ENCODE measurements around the gene PDLIM1. TPM values are rescaled to one million over a fixed set of nuclear protein-coding genes. Genes with fewer than 3 reads are reported as not detected.
A peak's percentile ranks its signal among the peaks of the same experiment; 100 is the strongest.

The PDLIM1 gene
- total and polyA plus RNA-seq, 2 experiments from 2014 or later, result 111 to 233 TPM

DNA sequence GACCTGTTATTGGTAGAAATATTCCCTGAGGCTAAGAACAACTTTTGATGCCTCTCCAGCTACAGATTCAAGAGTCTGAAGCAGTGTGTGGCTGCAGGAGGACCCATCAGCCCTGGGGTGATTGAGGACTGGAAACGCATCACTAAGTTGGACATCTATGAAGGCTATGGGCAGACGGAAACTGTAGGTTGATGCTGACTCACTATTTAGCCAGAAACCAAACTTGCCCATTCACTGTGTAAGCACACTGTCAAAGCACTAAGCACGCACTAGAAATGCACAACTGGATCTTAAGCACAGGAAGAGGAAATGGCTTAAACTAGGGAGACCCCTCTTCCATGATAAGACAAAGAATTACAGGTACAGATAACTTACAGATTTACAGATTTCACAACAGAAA, 76.0 kb downstream of the PDLIM1 start (continued):
- TF ChIP-seq ETS1 (IDR thresholded peaks at IDR 0.05) (no peak), ZNF114 (CRISPR knock-in tag; IDR thresholded peaks at IDR 0.05) (no peak), JUNB (IDR thresholded peaks at IDR 0.05; ENCODE audit: unreplicated experiment) (no peak), EZH2phosphoT487 (IDR thresholded peaks at IDR 0.05; ENCODE audit: unreplicated experiment) (no peak)

GRCh38 chr10:95214369-95214768, 76.4 kb downstream of the PDLIM1 start:
- Histone ChIP-seq H3K9me2 (ENCODE audit: insufficient read depth) (peaks cover 11% of the 10 kb centered on the region; the same call in 1 of the 2 replicates), H3K4me2 (no peak overlapping the region), H3K4me3 (no peak overlapping the region), H3K27me3 (ENCODE audit: insufficient read depth) (no peaks in the 10 kb centered on the region), H3F3A (replicated peaks; ENCODE audit: low read depth) (no peaks in the 10 kb centered on the region), H4K20me1 (replicated peaks; ENCODE audit: insufficient read depth) (no peaks in the 10 kb centered on the region), H3K79me2 (replicated peaks; ENCODE audit: insufficient read depth) (no peaks in the 10 kb centered on the region), H3K27ac (ENCODE audit: low read depth) (no peak overlapping the region), H3K36me3 (ENCODE audit: insufficient read depth) (no peaks in the 10 kb centered on the region), H3K4me1 (ENCODE audit: insufficient read depth) (no peaks in the 10 kb centered on the region; the same call in 1 of the 2 replicates), H2AFZ (no peak overlapping the region)
- peaks cover 4% of the 10 kb centered on the region for H3K4me1 Mint-ChIP-seq
- DNase-seq (ENCODE audit: low spot score) (no peak), ATAC-seq (no peak)
- no peaks in the 10 kb centered on the region for H3K27me3 Mint-ChIP-seq (ENCODE audit: insufficient read depth, low read depth, poor library complexity)
- no peak overlapping the region for H3K4me3 Mint-ChIP-seq
- peaks cover 22% of the 10 kb centered on the region for H3K36me3 Mint-ChIP-seq (ENCODE audit: low read depth)
- no peaks in the 10 kb centered on the region for H3K9me3 Mint-ChIP-seq
- TF ChIP-seq, protein P1, sequence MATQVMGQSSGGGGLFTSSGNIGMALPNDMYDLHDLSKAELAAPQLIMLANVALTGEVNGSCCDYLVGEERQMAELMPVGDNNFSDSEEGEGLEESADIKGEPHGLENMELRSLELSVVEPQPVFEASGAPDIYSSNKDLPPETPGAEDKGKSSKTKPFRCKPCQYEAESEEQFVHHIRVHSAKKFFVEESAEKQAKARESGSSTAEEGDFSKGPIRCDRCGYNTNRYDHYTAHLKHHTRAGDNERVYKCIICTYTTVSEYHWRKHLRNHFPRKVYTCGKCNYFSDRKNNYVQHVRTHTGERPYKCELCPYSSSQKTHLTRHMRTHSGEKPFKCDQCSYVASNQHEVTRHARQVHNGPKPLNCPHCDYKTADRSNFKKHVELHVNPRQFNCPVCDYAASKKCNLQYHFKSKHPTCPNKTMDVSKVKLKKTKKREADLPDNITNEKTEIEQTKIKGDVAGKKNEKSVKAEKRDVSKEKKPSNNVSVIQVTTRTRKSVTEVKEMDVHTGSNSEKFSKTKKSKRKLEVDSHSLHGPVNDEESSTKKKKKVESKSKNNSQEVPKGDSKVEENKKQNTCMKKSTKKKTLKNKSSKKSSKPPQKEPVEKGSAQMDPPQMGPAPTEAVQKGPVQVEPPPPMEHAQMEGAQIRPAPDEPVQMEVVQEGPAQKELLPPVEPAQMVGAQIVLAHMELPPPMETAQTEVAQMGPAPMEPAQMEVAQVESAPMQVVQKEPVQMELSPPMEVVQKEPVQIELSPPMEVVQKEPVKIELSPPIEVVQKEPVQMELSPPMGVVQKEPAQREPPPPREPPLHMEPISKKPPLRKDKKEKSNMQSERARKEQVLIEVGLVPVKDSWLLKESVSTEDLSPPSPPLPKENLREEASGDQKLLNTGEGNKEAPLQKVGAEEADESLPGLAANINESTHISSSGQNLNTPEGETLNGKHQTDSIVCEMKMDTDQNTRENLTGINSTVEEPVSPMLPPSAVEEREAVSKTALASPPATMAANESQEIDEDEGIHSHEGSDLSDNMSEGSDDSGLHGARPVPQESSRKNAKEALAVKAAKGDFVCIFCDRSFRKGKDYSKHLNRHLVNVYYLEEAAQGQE (IDR thresholded peaks at IDR 0.05; ENCODE audit: unreplicated experiment), result no peak
- no peak for TF ChIP-seq EZH2phosphoT487 (IDR thresholded peaks at IDR 0.05; ENCODE audit: unreplicated experiment)
- TF ChIP-seq NANOG (IDR thresholded peaks at IDR 0.05; ENCODE audit: borderline replicate concordance), result no peak
- TF ChIP-seq ZNF114 (CRISPR knock-in tag; IDR thresholded peaks at IDR 0.05), result no peak
- TF ChIP-seq ZNF331 (CRISPR knock-in tag; IDR thresholded peaks at IDR 0.05; ENCODE audit: low read depth), result no peak
- TF ChIP-seq, protein P2, sequence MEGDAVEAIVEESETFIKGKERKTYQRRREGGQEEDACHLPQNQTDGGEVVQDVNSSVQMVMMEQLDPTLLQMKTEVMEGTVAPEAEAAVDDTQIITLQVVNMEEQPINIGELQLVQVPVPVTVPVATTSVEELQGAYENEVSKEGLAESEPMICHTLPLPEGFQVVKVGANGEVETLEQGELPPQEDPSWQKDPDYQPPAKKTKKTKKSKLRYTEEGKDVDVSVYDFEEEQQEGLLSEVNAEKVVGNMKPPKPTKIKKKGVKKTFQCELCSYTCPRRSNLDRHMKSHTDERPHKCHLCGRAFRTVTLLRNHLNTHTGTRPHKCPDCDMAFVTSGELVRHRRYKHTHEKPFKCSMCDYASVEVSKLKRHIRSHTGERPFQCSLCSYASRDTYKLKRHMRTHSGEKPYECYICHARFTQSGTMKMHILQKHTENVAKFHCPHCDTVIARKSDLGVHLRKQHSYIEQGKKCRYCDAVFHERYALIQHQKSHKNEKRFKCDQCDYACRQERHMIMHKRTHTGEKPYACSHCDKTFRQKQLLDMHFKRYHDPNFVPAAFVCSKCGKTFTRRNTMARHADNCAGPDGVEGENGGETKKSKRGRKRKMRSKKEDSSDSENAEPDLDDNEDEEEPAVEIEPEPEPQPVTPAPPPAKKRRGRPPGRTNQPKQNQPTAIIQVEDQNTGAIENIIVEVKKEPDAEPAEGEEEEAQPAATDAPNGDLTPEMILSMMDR (conservative IDR thresholded peaks at IDR 0.05; ENCODE audit: low read depth in 2 of 2), result no peak
- TF ChIP-seq ETS1 (IDR thresholded peaks at IDR 0.05), result no peak
- TF ChIP-seq STAT1 (IDR thresholded peaks at IDR 0.05; ENCODE audit: unreplicated experiment), result no peak
- TF ChIP-seq EZH2 (IDR thresholded peaks at IDR 0.05; ENCODE audit: low read depth, unreplicated experiment), result no peak
- TF ChIP-seq POLR2AphosphoS5 (IDR thresholded peaks at IDR 0.05; ENCODE audit: low read depth), result no peak
- TF ChIP-seq CREB1 (CRISPR knock-in tag; IDR thresholded peaks at IDR 0.05; ENCODE audit: low read depth), result no peak
- peak overlapping the region; percentile 47; the same call in 1 of the 2 replicates for H3K27ac Mint-ChIP-seq
